Myocyte (in vitro differentiated cells): ENCODE results near the gene APOBEC2. TPM values are rescaled to one million over a fixed set of nuclear protein-coding genes. Genes with fewer than 3 reads are reported as not detected.

Experiments used
- DNase-seq: peaks from one replicate; pipeline ENCODE4 v3.0.0-alpha.2; 2012; ENCODE audit warnings: low read depth
- total RNA-seq: library from RNA; depleted of rRNA; stranded (reverse); fragments of >200 nt; gene quantifications from 2 replicates; pipeline ENCODE4 v1.2.3, GENCODE V29; 2014

Gene APOBEC2
- total RNA-seq, 1 donor from 2014 or later = 231 TPM

GRCh38 chr6:41058783-41059181, 5.8 kb downstream of the APOBEC2 start:
- DNase-seq = peak; percentile 72

GRCh38 chr6:41059556-41059955, 6.6 kb downstream of the APOBEC2 start:
- peak; percentile 66 for DNase-seq

GRCh38 chr6:41061196-41061726, 8.3 kb downstream of the APOBEC2 start:
- DNase-seq = no peak

DNA sequence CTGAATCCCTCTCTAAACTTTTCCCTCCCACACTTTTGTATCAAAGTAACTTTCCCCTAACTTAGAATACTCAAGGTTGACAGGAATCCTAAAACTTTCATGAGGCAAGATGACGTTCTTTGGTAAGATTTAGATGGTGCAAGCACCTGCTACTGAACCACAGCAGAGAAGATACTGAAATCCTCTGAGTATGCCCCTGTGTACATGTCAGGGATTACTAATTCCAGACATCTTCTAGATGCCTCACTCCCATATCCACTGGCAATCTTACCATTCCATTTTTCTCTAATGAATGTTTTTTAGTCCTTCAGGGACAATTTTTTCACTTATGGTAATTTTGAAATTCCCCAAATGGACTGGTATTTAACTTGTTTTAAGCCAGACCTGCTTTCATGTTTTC, 9.1 kb downstream of the APOBEC2 start:
- no peak for DNase-seq

- peak; percentile 70 for DNase-seq
These were observed 10.9 kb downstream of the APOBEC2 start for GRCh38 chr6:41063884-41064285.

- no peak for DNase-seq
These were observed 11.8 kb downstream of the APOBEC2 start for GRCh38 chr6:41064841-41065240.

DNA sequence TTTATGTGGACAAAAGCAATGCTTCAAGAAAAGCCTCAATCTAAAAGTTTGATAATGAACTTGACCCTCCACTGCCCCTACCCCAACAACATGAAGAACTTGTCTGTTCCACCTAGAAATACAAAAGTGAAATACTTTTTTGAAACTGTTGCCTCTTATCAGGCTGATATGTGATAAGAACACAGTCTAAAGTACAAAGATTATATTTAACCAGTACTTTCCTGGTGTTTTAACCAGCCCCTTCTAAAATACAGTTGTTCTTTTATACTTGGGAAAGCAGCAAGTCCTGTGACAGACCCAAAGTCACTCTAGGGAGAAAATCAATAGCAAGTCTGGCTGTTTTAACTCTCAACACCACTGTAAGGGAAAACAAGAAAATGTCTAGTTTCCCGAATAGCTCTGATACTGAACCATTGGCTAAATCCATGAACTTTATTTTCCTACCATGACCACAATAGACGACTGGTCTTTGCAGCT, 12.6 kb downstream of the APOBEC2 start:
- no peak for DNase-seq

- peak; percentile 80 for DNase-seq
These were observed 13.9 kb downstream of the APOBEC2 start for GRCh38 chr6:41066867-41067304.

DNA sequence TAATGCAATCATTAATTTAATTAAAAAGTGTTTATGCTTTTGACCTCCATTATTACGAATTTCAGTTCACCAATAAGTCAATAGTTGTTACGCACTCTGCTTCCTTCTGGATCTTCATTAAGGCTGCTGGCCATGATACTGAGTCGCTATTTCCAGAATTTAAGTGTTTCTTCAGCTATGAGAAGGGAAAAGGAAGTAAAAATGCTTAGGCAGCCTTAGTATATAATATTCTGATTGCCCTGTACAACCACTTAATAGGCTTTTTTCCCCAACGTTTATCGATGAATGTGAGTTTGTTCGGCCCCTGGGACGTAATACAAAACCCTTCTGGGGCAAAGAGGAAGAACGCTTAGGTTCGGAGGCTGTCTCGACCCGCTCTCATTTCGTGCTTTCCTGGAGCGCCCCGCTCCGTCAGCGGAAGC, 18.5 kb downstream of the APOBEC2 start:
- no peak for DNase-seq

GRCh38 chr6:41071923-41072835, 19.2 kb downstream of the APOBEC2 start, which contains the start of gene OARD1:
OARD1 (minus strand) TSS chr6:41072356; CDS start chr6:41071634, 722 bp downstream.
- peak; percentile 100 for DNase-seq

GRCh38 chr6:41072836-41073202, 19.8 kb downstream of the APOBEC2 start, which contains the start of gene NFYA:
NFYA (plus strand) TSS chr6:41072974; CDS start chr6:41079090, 6,116 bp downstream.
- DNase-seq = no peak

DNA sequence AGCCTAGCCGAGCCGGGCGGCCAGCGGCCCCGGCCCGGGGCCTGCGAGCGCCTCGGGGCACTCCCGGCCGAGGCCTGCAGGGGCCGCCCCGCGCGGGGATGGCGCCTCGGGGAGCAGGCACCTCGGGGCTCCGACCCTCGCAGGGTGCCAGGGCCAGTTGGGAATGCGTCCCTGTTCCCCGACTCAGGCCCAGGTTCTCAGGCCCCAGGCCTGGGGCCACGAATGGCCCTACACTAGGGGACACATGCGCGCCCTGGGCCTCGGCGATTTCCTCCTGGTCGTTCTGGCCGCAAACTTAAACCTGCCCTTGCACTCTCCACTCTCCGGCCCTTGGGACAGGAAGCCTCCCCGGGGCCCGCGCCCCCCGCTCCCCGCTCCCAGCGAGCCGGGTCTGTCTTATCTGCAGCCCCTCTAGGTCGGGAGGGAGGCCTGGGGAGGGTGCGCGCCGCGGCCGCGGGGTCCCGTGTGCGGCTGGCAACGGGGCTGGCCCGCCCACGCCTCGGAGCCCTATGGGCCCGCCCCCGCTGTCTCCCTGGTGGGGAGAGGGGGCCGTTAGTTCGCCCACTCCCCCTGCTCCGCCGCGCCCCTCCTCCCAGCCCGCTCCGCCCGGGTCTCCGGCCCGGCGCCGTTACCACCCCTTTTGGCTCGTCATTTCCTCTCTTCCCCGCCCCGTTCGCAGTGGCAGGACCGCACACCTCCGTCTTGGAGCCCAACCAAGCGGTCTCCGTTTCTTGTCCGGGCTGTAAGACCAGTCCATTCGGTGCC, 20.4 kb downstream of the APOBEC2 start:
- DNase-seq = peak; percentile 83

DNA sequence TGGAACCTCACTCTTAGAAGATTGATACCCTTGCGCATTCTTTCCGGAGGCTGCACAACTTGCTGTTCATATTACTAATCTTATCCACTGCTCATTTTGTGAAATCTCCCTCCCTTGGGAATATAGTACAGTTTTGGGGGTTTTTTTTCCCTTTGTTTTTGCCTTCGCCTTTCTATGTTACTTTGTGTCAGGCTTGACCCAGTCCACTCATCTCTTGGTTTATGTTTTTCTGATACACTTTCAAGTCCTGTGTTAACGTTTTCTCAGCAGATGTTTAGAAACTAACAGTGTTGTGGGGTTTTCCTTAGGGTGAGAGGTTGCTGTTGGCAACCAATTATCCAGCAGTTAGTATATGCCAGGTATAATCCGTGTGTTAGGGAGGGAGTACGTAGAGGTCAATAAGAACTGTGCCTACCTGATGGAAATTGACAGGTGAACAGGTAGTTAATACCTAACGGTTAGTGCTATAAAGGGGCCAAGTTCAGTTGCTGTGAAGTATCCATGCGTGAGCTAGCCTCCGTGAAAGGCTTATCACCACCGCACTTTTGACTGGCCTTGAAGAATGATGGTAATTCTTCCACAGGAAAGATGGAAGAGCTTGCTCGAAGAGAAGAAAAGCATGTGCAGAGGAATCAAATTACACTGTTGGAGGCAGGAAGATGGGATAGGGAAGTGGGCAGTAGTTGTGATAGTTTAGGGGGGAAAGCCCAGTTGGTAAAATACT, 21.1 kb downstream of the APOBEC2 start:
- DNase-seq = peak; percentile 53

- no peak for DNase-seq
These were observed 21.9 kb downstream of the APOBEC2 start for GRCh38 chr6:41074692-41075436.

DNA sequence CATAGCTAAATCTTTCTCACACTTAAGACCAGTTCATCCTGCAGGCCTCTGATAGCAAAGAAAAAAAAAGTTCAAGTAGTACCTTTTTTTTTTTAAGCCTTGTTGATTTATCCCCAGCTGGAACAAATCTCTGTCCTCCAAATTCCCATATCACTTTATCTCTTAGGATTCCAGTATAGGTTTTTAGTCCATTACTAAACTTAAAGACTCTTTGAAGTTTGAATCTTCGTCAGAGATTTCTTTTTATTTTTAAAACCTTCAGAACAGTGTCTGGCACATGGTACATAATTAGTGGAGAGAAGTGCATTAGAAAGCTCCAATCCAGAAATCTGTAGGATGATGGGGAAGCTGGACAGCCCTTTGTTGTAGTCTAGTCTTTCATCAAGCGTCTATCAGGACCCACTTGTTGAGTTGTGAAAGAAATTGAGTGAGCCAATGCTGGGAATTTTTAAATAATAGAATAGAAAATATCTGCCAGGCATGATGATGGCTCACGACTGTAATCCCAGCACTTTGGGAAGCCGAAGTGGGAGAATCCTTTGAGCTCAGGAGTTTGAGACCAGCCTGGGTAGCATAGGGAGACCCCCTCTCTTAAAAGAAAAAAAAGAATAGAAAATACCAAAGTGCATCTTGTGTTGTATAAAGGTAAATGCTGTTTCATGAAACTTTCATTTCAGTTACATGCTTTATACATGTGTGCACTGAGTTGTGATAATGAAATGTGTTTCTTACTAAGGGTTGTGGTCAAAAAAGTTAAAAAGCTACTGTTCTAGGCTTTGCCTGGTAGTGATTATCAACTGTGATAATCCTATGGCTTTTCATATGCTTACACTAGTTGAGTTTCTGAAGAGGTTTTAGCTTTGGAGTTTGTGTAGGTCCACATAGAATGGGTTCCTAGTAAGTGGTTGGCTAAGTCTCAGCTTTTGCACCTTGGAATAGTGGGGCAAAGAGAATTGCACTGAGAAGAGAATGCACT, 22.9 kb downstream of the APOBEC2 start:
- no peak for DNase-seq

DNA sequence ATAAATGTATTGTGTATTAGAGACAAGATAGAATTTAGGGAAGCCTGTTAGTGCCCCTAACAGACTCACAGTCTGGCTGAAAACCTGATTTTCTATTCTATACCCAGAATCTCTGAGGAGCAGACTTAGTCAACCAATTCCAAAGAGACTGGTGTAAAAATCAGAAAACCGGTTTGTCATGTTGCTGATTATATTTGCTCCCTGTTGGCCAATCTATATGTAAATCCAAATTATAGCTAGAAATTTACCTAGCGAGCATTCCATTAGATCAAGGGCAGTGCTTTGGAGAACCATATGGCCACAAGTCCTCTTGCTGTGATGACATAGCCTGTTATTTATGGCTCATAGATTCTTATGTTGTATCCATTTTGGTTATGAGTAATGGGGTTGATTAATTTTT, 24.5 kb downstream of the APOBEC2 start:
- no peak for DNase-seq

DNA sequence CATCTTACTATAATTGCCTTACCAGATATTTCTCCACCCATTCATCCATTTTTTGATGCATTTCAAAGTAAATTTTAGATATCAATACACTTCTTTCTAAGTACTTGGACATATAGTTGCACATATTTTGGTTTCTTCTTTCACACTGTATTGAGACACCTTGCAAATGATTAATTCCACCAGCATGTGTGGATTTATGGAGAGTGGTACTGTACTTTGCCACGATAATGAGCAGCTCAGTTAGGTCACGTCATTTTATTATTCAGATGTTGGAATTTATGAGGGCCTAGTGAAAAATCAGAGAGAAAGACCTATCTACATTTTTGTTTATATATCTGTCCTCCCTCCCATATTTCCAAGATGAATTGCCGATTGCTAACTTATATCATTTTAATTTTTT, 25.1 kb downstream of the APOBEC2 start:
- DNase-seq = no peak

DNA sequence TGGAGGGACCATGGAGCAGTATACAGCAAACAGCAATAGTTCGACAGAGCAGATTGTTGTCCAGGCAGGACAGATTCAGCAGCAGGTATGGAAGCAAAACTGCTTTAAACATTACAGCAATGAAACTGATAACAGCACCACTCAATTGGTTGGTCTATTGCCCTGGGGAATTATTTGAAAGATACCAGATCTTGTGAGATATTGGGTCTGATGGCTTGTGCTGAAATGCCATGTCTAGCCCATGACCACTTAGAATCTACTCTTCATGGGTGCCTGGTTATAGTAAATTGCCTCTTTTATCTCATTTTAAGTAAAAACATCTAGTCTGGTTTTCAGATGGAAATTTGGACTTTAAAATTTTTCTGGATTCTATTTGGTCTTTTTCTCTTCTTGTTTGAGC, 26.1 kb downstream of the APOBEC2 start:
- no peak for DNase-seq

- no peak for DNase-seq
These were observed 27.6 kb downstream of the APOBEC2 start for GRCh38 chr6:41080621-41081020.
